SK-N-SH (cell line): ENCODE data around the gene SCGB1D4. TPM values are rescaled to one million over a fixed set of nuclear protein-coding genes. Genes with fewer than 3 reads are reported as not detected.

Source experiments
- CTCF ChIA-PET: fragments of 300-600, 350-600 bp; formaldehyde crosslinking; extraction: SDS; loops from one replicate; lab custom pipeline; 2021; lab: Yijun Ruan, JAX
- POLR2A ChIA-PET: fragments of 350-600 bp; sonication (Branson Sonifier 250); formaldehyde crosslinking; extraction: SDS; loops from one replicate; lab custom pipeline; 2020; ENCODE audit warnings: antibody characterized with exemption, inconsistent platforms; lab: Yijun Ruan, JAX
- DNase-seq: peaks from one replicate; pipeline ENCODE4 v3.0.0; 2012
- H2AFZ ChIP-seq: fragments of 200-600 bp; sonication (generic); 2 replicates; pipeline ENCODE4 v1.8.1; 2016; ENCODE audit warnings: antibody characterized with exemption, mild to moderate bottlenecking, low read depth
- H3F3A ChIP-seq: fragments of 200-600 bp; sonication (generic); replicated peaks from 2 replicates; pipeline ENCODE3; 2016; ENCODE audit warnings: antibody characterized with exemption, mild to moderate bottlenecking; ENCODE audit not compliant: insufficient read depth
- H3K27ac ChIP-seq, 2 experiments: fragments of 200-500 bp in 1 of 2; fragments of 200-600 bp in 1 of 2; sonication (Bioruptor generic) in 1 of 2; sonication (generic), shearing (Covaris generic) in 1 of 2; 2 replicates each; pipeline versions ENCODE4 v1.5.1 to v1.6.1; 2014 to 2016; ENCODE audit warnings: low read depth in 2 of 2, inconsistent platforms in 1 of 2, low read length in 1 of 2, mild to moderate bottlenecking in 1 of 2, mixed read lengths in 1 of 2
- H3K27me3 ChIP-seq: fragments of 200-600 bp; sonication (generic), shearing (Covaris generic); 2 replicates; pipeline ENCODE4 v1.6.1; 2016; ENCODE audit warnings: mixed run types; ENCODE audit not compliant: insufficient read depth
- H3K36me3 ChIP-seq, 2 experiments: fragments of 200-500 bp in 1 of 2; fragments of 200-600 bp in 1 of 2; sonication (Bioruptor generic) in 1 of 2; sonication (generic) in 1 of 2; replicated peaks in 1 of 2; 2 replicates each; pipeline versions ENCODE3 to v1.5.1; 2014 to 2016; ENCODE audit warnings: low read length in 1 of 2, mild to moderate bottlenecking in 1 of 2; ENCODE audit not compliant: insufficient read depth in 2 of 2, control insufficient read depth in 1 of 2
- H3K4me1 ChIP-seq, 2 experiments: fragments of 200-500 bp in 1 of 2; fragments of 200-600 bp in 1 of 2; sonication (Bioruptor generic) in 1 of 2; sonication (generic), shearing (Covaris generic) in 1 of 2; 2 replicates each; pipeline versions ENCODE4 v1.5.1 to v1.6.1; 2014 to 2016; ENCODE audit warnings: low read depth in 1 of 2, low read length in 1 of 2, mixed run types in 1 of 2; ENCODE audit not compliant: insufficient read depth in 2 of 2, control insufficient read depth in 1 of 2
- H3K4me2 ChIP-seq: fragments of 200-600 bp; sonication (generic), shearing (Covaris generic); 2 replicates; pipeline ENCODE4 v1.6.1; 2017; ENCODE audit warnings: mixed run types
- H3K4me3 ChIP-seq, 2 experiments: fragments of 200-500 bp in 1 of 2; fragments of 200-600 bp in 1 of 2; sonication (Bioruptor generic) in 1 of 2; sonication (generic), shearing (Covaris generic) in 1 of 2; 2 replicates each; pipeline versions ENCODE4 v1.5.1 to v1.8.1; 2014 to 2016; ENCODE audit warnings: low read depth in 2 of 2, inconsistent platforms in 1 of 2, low read length in 1 of 2, mild to moderate bottlenecking in 1 of 2, mixed read lengths in 1 of 2, moderate library complexity in 1 of 2
- H3K79me2 ChIP-seq: fragments of 200-600 bp; sonication (generic); 2 replicates; pipeline ENCODE4 v1.8.1; 2017; ENCODE audit warnings: mild to moderate bottlenecking; ENCODE audit not compliant: insufficient read depth
- H3K9ac ChIP-seq: fragments of 200-600 bp; sonication (generic); 2 replicates; pipeline ENCODE4 v1.6.1; 2017; ENCODE audit warnings: mixed run types
- H3K9me2 ChIP-seq: fragments of 200-600 bp; sonication (generic); 2 replicates; pipeline ENCODE4 v1.6.1; 2017; ENCODE audit warnings: mixed run types
- H3K9me3 ChIP-seq: fragments of 200-600 bp; sonication (generic); 2 replicates; pipeline ENCODE4 v1.6.1; 2017; ENCODE audit warnings: mixed run types, mild to moderate bottlenecking, moderate library complexity
- H4K20me1 ChIP-seq: fragments of 200-600 bp; sonication (generic); 2 replicates; pipeline ENCODE4 v1.6.1; 2017; ENCODE audit warnings: mild to moderate bottlenecking, mixed run types; ENCODE audit not compliant: insufficient read depth
- EP300 ChIP-seq, 2 experiments: IDR thresholded peaks; 2 replicates each; pipeline versions ENCODE4 v1.4.0 to v1.6.1; 2012; ENCODE audit warnings: borderline replicate concordance in 1 of 2, low read depth in 1 of 2, low read length in 1 of 2
- FOXJ3 ChIP-seq: sonication (generic); formaldehyde crosslinking; IDR thresholded peaks from 2 replicates; pipeline ENCODE4 v1.5.1; 2020; ENCODE audit warnings: mild to moderate bottlenecking, missing genetic modification reagents
- MEF2A ChIP-seq: IDR thresholded peaks from 2 replicates; pipeline ENCODE4 v1.4.0; 2012; ENCODE audit warnings: low read depth, borderline replicate concordance
- NFIC ChIP-seq: IDR thresholded peaks from 2 replicates; pipeline ENCODE4 v1.4.0; 2012; ENCODE audit warnings: borderline replicate concordance
- NRF1 ChIP-seq: IDR thresholded peaks from 2 replicates; pipeline ENCODE4 v1.6.1; 2012; ENCODE audit warnings: low read depth, mild to moderate bottlenecking, low read length
- POLR2AphosphoS5 ChIP-seq: IDR thresholded peaks from 2 replicates; pipeline ENCODE4 v1.6.1; 2012; ENCODE audit warnings: low read depth, low read length
- REST ChIP-seq: IDR thresholded peaks from 2 replicates; pipeline ENCODE4 v1.6.1; 2012; ENCODE audit warnings: mild to moderate bottlenecking, low read depth, low read length, moderate library complexity
- RXRA ChIP-seq: IDR thresholded peaks from 2 replicates; pipeline ENCODE4 v1.4.0; 2012; ENCODE audit warnings: low read depth, mild to moderate bottlenecking, borderline replicate concordance
- TAF1 ChIP-seq: IDR thresholded peaks from 2 replicates; pipeline ENCODE4 v1.6.1; 2012; ENCODE audit warnings: low read depth, mild to moderate bottlenecking, low read length, moderate library complexity, borderline replicate concordance
- TEAD4 ChIP-seq: IDR thresholded peaks from 2 replicates; pipeline ENCODE4 v1.4.0; 2012; ENCODE audit warnings: mild to moderate bottlenecking, borderline replicate concordance; ENCODE audit not compliant: insufficient read depth
- YY1 ChIP-seq: IDR thresholded peaks from 2 replicates; pipeline ENCODE4 v1.4.0; 2012; ENCODE audit warnings: low read depth, mild to moderate bottlenecking
- ZBTB33 ChIP-seq: IDR thresholded peaks from 2 replicates; pipeline ENCODE4 v1.4.0; 2012; ENCODE audit warnings: low read depth, borderline replicate concordance
- WGBS: methylation state at CpG from one replicate; pipeline ENCODE4 v1.1.6; 2017; ENCODE audit warnings: low lambda C conversion rate; 5-methylcytosine and 5-hydroxymethylcytosine counted together
- polyA plus RNA-seq, 3 experiments: library from polyadenylated mRNA; depleted of rRNA; stranded (reverse); fragments of >200 nt; gene quantifications; 2 replicates each; pipeline ENCODE4 v1.2.3, GENCODE V29; 2012
- TF ChIP-seq, protein P1 (sequence below): IDR thresholded peaks from 2 replicates; pipeline ENCODE4; 2012

The SCGB1D4 gene
- polyA plus RNA-seq, 1 of the 3 experiments (the other 2 are of a cell fraction): not detected

GRCh38 chr11:62267576-62267975 lies 31.3 kb downstream of the SCGB1D4 start:
- Histone ChIP-seq H3K79me2 (no peaks in the 10 kb centered on the region), H3F3A (no peaks in the 10 kb centered on the region), H3K4me3 (no peak overlapping the region), H3K9ac (no peak overlapping the region), H3K4me1 (no peaks in the 10 kb centered on the region), H2AFZ (no peak overlapping the region), H3K4me2 (no peak overlapping the region), H4K20me1 (no peaks in the 10 kb centered on the region), H3K9me2 (no peaks in the 10 kb centered on the region), H3K9me3 (no peaks in the 10 kb centered on the region), H3K27me3 (no peaks in the 10 kb centered on the region; the same call in 1 of the 2 replicates), H3K27ac (no peak overlapping the region), H3K36me3 (no peaks in the 10 kb centered on the region)
- TF ChIP-seq POLR2AphosphoS5 (no peak), EP300 (IDR thresholded peaks at IDR 0.05; ENCODE audit: borderline replicate concordance in 1 of 2, low read depth in 1 of 2, low read length in 1 of 2) (no peak), REST (no peak), RXRA (no peak), MEF2A (no peak), NFIC (no peak), TEAD4 (no peak), NRF1 (no peak), YY1 (no peak), FOXJ3 (CRISPR knock-in tag) (no peak), ZBTB33 (no peak), TAF1 (no peak)
- TF ChIP-seq, protein P1, sequence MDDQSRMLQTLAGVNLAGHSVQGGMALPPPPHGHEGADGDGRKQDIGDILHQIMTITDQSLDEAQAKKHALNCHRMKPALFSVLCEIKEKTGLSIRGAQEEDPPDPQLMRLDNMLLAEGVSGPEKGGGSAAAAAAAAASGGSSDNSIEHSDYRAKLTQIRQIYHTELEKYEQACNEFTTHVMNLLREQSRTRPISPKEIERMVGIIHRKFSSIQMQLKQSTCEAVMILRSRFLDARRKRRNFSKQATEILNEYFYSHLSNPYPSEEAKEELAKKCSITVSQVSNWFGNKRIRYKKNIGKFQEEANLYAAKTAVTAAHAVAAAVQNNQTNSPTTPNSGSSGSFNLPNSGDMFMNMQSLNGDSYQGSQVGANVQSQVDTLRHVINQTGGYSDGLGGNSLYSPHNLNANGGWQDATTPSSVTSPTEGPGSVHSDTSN: no peak
- ChIA-PET CTCF (interaction anchor here (1.2 to 1.5 kb wide), 2 partner anchors 9 to 44 kb away, joined by 3 read pairs; no protein-coding TSS in a partner anchor), POLR2A (no interaction called here)
- WGBS: 23% methylated on average over 3 of the region's 3 CpGs
- no peak for DNase-seq
